SKM-1 treated with dmso at 0.1 percent for 144 hours (cell line): ENCODE data around the gene DLG2.
"Not testable (repeated sequence)": the region's sequence is repeated elsewhere in the genome, so short reads cannot be mapped to it uniquely, and the experiment has no call there.

ENCODE experiments used
- DNase-seq: peaks from one replicate; lab custom pipeline; 2025; ENCODE audit not compliant: unreplicated experiment; lab: John Stamatoyannopoulos, UW

DLG2 gene

GRCh38 chr11:83456075-83456474, 2171.1 kb downstream of the DLG2 start:
- DNase-seq, result no peak

DNA sequence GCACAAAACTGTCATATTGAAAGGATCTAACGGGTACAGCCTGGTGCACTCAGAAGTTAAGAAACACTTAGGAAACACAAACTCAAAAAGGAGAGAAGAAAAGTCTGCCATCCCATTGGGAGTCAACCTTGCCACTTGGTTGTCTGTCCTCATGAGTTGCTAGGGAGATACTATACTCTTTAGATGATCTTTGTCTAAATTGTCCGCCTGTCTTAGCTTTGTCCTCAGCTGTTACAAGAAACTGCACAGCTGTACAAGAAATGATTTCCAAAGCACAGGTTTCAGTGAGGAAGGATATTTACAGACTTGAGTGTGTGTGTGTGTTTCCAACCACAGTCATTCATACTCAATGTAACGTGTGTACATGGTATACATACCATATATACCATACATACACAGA, 2171.8 kb downstream of the DLG2 start:
- DNase-seq, result no peak

DNA sequence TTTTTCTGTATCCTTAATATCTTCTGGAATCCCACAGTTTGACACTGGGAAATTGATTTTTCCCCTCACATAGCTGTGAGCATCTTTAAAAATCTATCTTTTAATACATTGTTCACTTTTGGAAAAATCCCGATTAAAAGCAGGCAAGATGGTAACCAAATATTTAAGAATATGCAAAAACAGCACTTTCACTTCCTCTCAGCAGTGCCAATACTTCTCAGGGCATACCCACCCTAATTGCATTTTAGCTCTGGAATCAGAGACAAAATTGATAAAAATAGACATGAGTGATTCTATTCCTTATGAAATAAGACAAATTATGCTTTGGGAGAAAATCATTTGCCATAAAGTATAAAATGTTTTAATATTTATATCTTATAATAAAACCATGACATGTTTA, 2172.5 kb downstream of the DLG2 start:
- no peak for DNase-seq

DNA sequence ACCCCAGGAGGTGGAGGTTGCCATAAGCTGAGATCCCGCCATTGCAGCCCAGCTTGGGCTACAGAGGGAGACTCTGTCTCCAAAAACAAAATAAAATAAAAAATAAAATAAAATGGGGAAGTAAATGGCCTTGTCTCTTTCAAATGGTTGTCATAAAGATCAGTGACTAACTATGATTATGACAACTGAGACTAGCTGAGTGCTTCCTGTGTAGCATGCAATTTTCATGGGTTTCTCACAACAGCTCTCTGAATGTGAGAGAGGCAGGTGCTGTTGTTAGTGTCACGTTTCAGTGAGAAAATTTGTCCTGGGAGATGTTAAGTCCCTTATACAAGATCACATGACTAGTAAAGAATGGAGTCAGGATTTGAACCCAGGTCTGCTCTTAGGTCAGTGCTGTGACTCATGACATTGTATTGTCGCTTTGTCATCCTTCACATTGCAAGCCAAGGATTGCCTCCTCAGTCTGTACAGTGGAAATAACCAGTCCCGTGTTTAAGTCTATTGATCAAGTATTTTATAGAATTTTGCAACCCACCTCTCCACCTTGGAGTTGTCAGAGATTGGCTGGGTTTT, 2177.7 kb downstream of the DLG2 start:
- DNase-seq, result no peak

- no peak for DNase-seq
Measured at GRCh38 chr11:83448686-83449085, 2178.5 kb downstream of the DLG2 start.

DNA sequence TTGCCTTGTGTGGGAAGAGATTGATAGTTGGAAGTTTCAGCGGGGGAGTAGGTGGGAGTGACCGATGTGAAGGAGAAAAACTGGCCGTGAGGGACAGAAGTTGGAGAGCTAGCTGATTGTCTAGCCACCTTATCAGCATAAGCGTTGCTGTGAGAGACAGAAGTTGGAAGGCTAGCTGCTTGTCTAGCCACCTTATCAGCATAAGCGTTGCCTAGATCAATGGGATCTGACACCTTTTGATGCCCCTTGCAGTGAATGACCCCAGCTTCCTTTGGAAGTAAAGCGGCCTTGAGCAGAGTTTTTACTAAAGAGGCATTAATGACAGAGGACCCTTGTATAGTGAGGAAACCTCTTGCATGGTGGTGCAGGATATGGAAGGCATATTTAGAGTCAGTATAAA, 2183.3 kb downstream of the DLG2 start:
- DNase-seq, result not testable (repeated sequence)

- DNase-seq, result no peak
Measured at GRCh38 chr11:83441601-83442000, 2185.5 kb downstream of the DLG2 start.

GRCh38 chr11:83441171-83441570, 2186.0 kb downstream of the DLG2 start:
- no peak for DNase-seq

DNA sequence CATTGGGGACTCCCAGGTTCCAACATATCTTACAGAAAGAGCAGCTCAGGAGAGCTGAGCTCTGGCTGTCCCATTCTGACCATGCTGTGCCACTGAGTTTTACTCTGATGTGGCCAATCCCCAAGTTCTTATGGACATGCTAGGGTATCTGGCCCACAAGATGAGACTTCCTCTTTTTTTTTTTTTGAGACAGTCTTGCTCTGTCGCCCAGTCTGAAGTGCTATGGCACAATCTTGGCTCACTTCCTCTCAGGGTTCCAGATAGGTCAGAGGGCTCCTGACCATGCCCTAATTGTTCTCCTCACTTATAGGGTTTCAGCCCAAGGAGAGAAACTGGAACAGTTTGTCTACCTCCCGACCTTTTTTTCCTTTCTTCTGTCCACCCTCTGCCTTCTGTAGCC, 2188.7 kb downstream of the DLG2 start:
- peak; percentile 89 for DNase-seq

DNA sequence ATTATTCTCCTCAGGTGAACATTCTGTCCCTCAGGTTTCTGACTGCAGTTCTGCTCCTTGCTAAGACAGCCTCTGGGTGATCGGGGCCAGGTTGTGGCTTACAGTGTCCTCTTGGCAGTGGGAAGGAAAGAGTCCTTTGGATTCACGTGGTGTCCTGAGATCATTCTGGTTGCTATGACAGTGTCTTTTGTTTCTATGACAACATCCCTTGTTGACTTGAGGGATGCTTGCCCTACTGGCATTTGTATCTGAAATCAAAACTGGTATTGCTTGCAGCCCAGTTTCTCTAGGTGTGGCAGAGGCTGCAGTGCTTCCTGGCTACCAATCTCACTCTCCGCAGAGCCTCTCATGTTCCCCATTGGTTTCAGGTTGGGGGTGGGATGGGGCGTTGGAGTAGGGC, 2189.2 kb downstream of the DLG2 start:
- DNase-seq, result no peak

DNA sequence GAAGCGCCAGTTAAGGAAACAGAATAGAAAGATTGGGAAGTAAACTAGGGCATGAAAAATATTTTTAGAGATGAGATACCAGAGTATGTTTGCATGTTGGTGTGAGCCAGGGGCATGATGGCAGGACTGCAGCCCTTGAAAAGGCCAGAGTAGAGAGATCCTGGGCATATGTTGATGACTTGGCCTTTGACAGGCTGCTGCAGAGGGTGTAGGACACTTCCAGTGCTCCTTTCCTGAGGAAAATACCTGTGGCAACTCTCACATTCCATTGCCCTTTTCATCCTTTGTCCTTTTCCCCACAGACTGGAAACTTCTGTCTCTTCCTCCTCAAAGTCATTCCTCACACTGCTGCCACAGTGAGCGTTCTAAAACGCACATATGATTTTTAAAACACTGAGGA, 2190.3 kb downstream of the DLG2 start:
- DNase-seq, result no peak

- DNase-seq, result not testable (repeated sequence)
Measured at GRCh38 chr11:83434812-83435211, 2192.3 kb downstream of the DLG2 start.

GRCh38 chr11:83427943-83428342, 2199.2 kb downstream of the DLG2 start:
- DNase-seq, result no peak

DNA sequence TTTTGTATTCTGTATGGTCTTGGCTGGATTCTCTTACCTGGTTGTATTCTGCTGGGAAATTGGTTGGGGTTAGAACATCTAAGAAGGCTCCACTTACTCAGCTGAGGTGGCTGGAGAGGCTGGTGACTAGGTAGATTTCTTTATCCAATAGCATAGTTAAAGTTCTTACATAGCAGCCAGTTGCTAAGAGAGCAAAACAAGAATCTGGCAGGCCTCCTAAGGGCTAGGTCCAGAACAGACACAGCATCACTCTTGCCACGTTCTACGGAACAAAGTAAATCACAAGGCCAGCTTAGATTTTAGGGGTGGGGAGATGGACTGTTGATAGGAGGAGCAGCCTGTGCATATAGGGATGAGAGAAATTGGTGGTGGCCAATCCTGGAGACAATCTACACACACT, 2199.6 kb downstream of the DLG2 start:
- no peak for DNase-seq

DNA sequence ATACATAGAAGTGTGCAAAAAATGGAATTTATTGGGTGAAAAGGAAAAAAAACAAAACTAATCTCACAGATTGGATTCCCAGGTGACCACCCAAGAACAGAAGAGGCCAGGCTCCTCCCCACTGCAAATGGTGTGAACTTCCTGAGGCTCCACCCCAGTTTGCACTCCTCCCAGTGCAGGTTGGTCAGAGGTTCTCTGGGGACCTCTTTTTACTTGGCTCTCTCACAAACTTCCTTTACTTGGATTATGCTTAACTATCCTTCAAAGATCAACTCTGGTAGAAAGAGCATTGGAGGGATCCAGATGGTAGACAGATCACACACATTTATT, 2202.0 kb downstream of the DLG2 start:
- DNase-seq, result no peak

DNA sequence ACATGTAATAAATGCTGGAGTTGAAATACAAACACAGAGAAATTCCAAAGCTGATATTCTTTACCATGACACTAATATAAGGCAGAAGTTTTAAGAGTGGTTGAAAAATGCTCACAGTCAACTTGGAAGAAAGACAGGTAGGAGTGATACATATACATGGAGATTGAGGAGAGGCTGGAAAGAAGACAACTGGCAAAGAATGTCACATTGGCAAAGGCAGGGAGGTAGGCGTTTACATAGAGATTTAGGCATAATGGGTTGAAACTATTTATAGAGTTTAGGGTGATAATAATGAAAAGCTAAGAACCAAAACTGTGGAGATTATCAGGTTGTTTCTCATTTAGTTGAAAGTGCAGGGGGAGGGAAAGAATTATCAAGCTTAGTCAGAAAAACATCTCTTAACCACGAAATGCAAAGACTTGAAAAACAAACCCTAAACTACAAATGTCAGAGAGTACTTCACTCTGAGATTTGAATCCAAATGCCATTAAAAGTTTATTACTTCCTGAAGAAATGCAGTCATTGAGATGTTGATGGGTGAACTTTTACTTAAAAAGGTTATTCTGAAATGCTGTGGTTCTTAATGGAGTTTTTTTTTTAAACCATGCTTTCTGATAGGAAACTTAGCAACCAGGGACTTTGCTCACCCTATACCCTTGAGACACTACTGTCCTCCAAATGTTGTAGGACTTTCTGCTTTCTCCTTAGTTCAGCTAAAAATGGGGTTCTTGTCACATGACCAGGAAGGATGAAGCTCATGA, 2202.6 kb downstream of the DLG2 start:
- DNase-seq, result no peak

GRCh38 chr11:83422641-83423040, 2204.5 kb downstream of the DLG2 start:
- not testable (repeated sequence) for DNase-seq

DNA sequence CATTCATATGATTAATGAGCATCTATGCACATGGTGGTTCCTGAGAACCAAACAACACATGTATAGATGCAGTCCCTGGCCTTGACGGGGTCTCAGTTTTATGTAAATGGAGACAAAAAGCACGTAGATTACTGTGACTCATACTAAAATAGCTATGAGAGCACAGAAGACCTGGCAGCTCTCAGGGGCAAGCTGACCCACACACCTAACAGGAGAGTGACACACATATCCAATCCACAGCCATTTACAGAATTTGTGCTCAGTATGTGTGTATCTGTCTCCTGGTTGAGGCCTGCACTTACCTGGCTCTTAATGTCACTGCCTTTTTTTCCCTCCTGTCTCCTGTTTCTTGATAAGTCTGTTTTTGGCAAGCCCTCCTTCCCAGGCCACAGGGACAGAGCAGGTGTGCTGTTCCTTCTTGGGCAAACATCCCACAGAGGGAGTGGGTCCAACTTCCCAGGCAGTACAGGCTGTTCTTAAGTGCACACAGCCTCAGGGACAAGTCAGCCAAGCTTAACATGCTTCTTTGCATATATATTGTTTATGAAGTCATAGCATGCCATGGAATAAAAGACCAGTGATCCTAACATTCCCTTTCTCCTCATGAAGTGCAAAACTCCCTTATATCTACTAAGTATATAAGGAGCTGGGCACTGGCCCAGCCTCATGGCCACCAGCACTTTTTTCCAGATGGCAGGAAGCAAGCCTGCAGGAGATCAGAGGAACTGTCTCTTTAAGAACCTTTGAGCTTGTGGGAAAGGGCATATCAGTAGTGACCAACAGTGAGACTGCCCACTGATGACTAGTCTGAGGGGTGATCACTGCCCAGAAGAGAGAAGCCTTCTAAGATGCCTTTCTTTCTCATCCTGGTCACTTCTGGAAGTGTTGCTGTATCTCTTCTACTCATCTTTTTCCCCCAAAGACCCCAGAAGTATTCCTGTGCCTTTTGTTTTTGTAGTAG, 2216.3 kb downstream of the DLG2 start:
- no peak for DNase-seq

DNA sequence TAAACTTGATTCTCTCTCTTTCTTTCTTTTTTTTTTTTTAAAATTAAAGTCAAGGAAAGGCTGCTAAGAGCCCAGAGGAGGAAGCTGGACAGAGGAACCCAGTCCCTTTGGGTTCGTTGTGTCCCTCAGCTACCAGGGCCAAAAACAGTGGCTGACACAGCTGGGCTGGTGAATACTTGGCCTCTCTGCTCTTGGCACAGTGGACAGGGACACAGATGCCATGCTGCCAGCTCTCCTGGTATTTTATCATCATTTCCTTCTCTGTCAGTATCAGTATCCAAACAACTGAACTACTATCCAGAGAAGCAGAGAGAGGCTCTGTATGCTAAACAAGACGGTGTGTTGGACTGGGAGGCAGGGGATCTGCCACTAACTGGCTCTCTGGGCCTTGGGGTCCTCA, 2217.3 kb downstream of the DLG2 start:
- DNase-seq, result no peak

DNA sequence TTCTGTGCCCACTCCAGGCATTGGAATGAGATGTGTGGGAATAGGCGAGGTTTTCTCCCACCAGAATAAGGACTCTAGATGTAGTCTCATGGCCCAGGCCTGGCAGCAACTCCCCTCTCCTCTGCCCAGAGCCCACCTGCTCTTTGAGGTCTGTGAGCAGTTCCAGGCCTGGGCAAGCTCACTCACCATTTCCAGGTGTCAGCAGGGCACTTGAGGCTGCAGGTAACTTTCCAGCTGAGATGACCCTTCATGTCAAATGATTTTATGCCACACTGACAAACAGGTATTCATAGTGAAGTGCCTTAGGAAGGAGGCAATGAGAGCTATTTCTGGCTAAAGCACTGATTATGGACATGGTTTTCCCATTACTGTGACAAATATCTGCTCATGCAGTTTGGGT, 2217.7 kb downstream of the DLG2 start:
- no peak for DNase-seq

GRCh38 chr11:83408946-83409345, 2218.2 kb downstream of the DLG2 start:
- DNase-seq, result no peak
